ENCODE results near the gene DCAF12. TPM values are rescaled to one million over a fixed set of nuclear protein-coding genes. Genes with fewer than 3 reads are reported as not detected.
A peak's percentile ranks its signal among the peaks of the same experiment; 100 is the strongest.

DCAF12 gene
- total and polyA plus RNA-seq, 7 experiments from 2014 or later = 10.8 to 40.4 (median 22.2) TPM

GRCh38 chr9:34123682-34124081, 2.8 kb downstream of the DCAF12 start:
- H3K9me3 Mint-ChIP-seq = peaks cover 0 to 5% (median 0%) of the 10 kb centered on the region in 11 donors
- Histone ChIP-seq H3K36me3 (ENCODE audit: control insufficient read depth in 2 of 3, insufficient read depth in 3 of 3, low read length in 3 of 3) (peaks cover 0 to 20% (median 0%) of the 10 kb centered on the region in 3 experiments), H3K4me3 (ENCODE audit: low read length) (no peak overlapping the region), H3K27ac (ENCODE audit: low read depth, low read length) (peak overlapping the region; percentile 93), H3K9me3 (ENCODE audit: control insufficient read depth in 2 of 3, low read length in 3 of 3) (no peaks in the 10 kb centered on the region), H3K4me1 (ENCODE audit: control insufficient read depth in 2 of 2, insufficient read depth in 2 of 2, low read length in 2 of 2) (peaks cover 24 to 34% of the 10 kb centered on the region in 2 donors), H3K27me3 (ENCODE audit: control insufficient read depth in 2 of 2, insufficient read depth in 2 of 2, low read length in 2 of 2) (no peaks in the 10 kb centered on the region)
- ChIA-PET CTCF (interaction anchor here (1.2 kb wide), 1 partner anchor 130 kb away, joined by 3 read pairs; no protein-coding TSS in a partner anchor), POLR2A (interaction anchor here (0.6 to 1.9 kb wide), 2 partner anchors 55 to 400 kb away, joined by 3 to 4 read pairs; partner anchors contain the start of gene UBAP1)
- H3K4me1 Mint-ChIP-seq = peaks cover 43 to 68% (median 54%) of the 10 kb centered on the region in 7 donors
- intact Hi-C loops (cut with micrococcal nuclease) = no loop called here
- ATAC-seq = peak; percentile 52
- H3K4me3 Mint-ChIP-seq = peak overlapping the region; percentile 73 to 99 (median 97)
- peak in 2 of 9 donors; percentile 5 to 31 for DNase-seq
- peaks cover 6 to 28% (median 27%) of the 10 kb centered on the region in 5 donors for H3K36me3 Mint-ChIP-seq
- H3K27me3 Mint-ChIP-seq = peaks cover 0 to 2% (median 0%) of the 10 kb centered on the region in 5 donors
- peak overlapping the region; percentile 53 to 98 (median 89) for H3K27ac Mint-ChIP-seq

- H3K4me1 ChIP-seq (ENCODE audit: control insufficient read depth in 2 of 2, insufficient read depth in 2 of 2, low read length in 2 of 2) = peaks cover 24 to 31% of the 10 kb centered on the region in 2 donors
- DNase-seq (no peak), ATAC-seq (no peak)
- H3K9me3 Mint-ChIP-seq = peaks cover 0 to 5% (median 0%) of the 10 kb centered on the region in 11 donors
- H3K27ac Mint-ChIP-seq = peak overlapping the region in 4 of 9 donors; percentile 2 to 43 (median 19)
- H3K36me3 Mint-ChIP-seq = peaks cover 6 to 32% (median 28%) of the 10 kb centered on the region in 5 donors
- H3K4me3 Mint-ChIP-seq = peak overlapping the region in 4 of 10 donors; percentile 2 to 49 (median 20)
- H3K4me3 ChIP-seq (ENCODE audit: low read length) = no peak overlapping the region
- H3K9me3 ChIP-seq (ENCODE audit: control insufficient read depth in 2 of 3, low read length in 3 of 3) = no peaks in the 10 kb centered on the region
- ChIA-PET POLR2A (interaction anchor here (0.6 kb wide), 1 partner anchor 120 kb away, joined by 3 read pairs; no protein-coding TSS in a partner anchor), CTCF (interaction anchor here (0.6 kb wide), 1 partner anchor 47 kb away, joined by 3 read pairs; no protein-coding TSS in a partner anchor)
- intact Hi-C loops (cut with micrococcal nuclease) = no loop called here
- H3K27me3 ChIP-seq (ENCODE audit: control insufficient read depth in 2 of 2, insufficient read depth in 2 of 2, low read length in 2 of 2) = no peaks in the 10 kb centered on the region
- H3K36me3 ChIP-seq (ENCODE audit: control insufficient read depth in 2 of 3, insufficient read depth in 3 of 3, low read length in 3 of 3) = peaks cover 0 to 31% (median 5%) of the 10 kb centered on the region in 3 experiments
- peaks cover 0 to 2% (median 0%) of the 10 kb centered on the region in 5 donors for H3K27me3 Mint-ChIP-seq
- H3K27ac ChIP-seq (ENCODE audit: low read depth, low read length) = no peak overlapping the region
- H3K4me1 Mint-ChIP-seq = peaks cover 40 to 64% (median 50%) of the 10 kb centered on the region in 7 donors
Measured at GRCh38 chr9:34121996-34122395, 4.5 kb downstream of the DCAF12 start.

DNA sequence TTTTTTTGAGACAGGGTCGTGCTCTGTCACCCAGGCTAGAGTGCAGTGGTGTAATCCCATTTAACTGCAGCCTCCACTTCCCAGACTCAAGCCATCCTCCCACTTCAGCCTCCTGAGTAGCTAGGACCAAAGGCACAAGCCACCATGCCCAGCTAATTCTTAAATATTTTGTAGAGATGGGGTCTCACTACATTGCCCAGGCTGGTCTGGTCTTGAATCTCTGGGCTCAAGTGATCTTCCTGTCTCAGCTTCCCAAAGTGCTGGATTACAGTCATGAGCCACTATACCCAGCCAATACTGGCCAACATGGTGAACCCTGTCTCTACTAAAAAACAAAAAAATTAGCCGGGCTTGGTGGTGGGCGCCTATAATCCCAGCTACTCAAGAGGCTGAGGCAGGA, 6.8 kb downstream of the DCAF12 start:
- Histone ChIP-seq H3K4me1 (ENCODE audit: control insufficient read depth in 2 of 2, insufficient read depth in 2 of 2, low read length in 2 of 2) (peaks cover 18 to 21% of the 10 kb centered on the region in 2 donors), H3K27ac (ENCODE audit: low read depth, low read length) (no peak overlapping the region), H3K4me3 (ENCODE audit: low read length) (no peak overlapping the region), H3K27me3 (ENCODE audit: control insufficient read depth in 2 of 2, insufficient read depth in 2 of 2, low read length in 2 of 2) (no peaks in the 10 kb centered on the region), H3K9me3 (ENCODE audit: control insufficient read depth in 2 of 3, low read length in 3 of 3) (no peaks in the 10 kb centered on the region), H3K36me3 (ENCODE audit: control insufficient read depth in 2 of 3, insufficient read depth in 3 of 3, low read length in 3 of 3) (peaks cover 0 to 35% (median 5%) of the 10 kb centered on the region in 3 experiments)
- Mint-ChIP-seq H3K9me3 (no peaks in the 10 kb centered on the region), H3K27me3 (no peaks in the 10 kb centered on the region), H3K4me1 (peaks cover 33 to 51% (median 45%) of the 10 kb centered on the region in 7 donors), H3K36me3 (peaks cover 6 to 36% (median 30%) of the 10 kb centered on the region in 5 donors), H3K4me3 (peak overlapping the region in 1 of 10 donors; percentile 10), H3K27ac (no peak overlapping the region)
- CTCF ChIA-PET = interaction anchor here (0.6 kb wide), 1 partner anchor 35 kb away, joined by 3 read pairs; no protein-coding TSS in a partner anchor
- DNase-seq = no peak
- POLR2A ChIA-PET = interaction anchor here (0.6 to 0.7 kb wide), 2 partner anchors 54 to 124 kb away, joined by 3 read pairs; no protein-coding TSS in a partner anchor
- intact Hi-C loops (cut with micrococcal nuclease) = no loop called here
- no peak for ATAC-seq

DNA sequence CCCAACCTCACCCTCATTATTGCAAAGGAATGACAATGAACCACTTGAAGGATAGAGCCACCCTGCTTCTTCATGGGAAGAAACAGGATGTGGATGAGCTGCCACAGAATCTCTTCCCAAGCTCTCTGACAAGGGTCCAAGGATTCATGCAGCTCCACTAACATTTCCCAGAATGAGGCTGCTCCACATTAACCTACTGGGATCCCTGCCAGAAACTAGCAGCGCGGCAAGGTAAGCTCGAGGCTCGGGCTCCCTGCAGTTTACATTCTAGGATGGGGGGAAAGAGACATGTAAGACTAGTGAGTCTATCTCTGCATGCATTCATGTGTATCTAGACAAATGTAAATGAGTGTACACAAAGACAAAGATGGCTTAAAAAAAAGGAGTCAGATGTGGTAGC, 12.1 kb downstream of the DCAF12 start:
- Mint-ChIP-seq H3K9me3 (no peaks in the 10 kb centered on the region), H3K4me3 (no peak overlapping the region), H3K27me3 (no peaks in the 10 kb centered on the region), H3K4me1 (peaks cover 4 to 29% (median 17%) of the 10 kb centered on the region in 7 donors), H3K36me3 (peaks cover 0 to 27% (median 9%) of the 10 kb centered on the region in 5 donors), H3K27ac (peak overlapping the region in 4 of 9 donors; percentile 8 to 45 (median 16))
- DNase-seq (no peak), ATAC-seq (no peak)
- Histone ChIP-seq H3K27ac (ENCODE audit: low read depth, low read length) (no peak overlapping the region), H3K27me3 (ENCODE audit: control insufficient read depth in 2 of 2, insufficient read depth in 2 of 2, low read length in 2 of 2) (no peaks in the 10 kb centered on the region), H3K4me3 (ENCODE audit: low read length) (no peak overlapping the region), H3K36me3 (ENCODE audit: control insufficient read depth in 2 of 3, insufficient read depth in 3 of 3, low read length in 3 of 3) (peaks cover 0 to 32% (median 8%) of the 10 kb centered on the region in 3 experiments), H3K9me3 (ENCODE audit: control insufficient read depth in 2 of 3, low read length in 3 of 3) (no peaks in the 10 kb centered on the region), H3K4me1 (ENCODE audit: control insufficient read depth in 2 of 2, insufficient read depth in 2 of 2, low read length in 2 of 2) (no peaks in the 10 kb centered on the region)
- intact Hi-C loops (cut with micrococcal nuclease) = no loop called here
- CTCF ChIA-PET = no interaction called here
- POLR2A ChIA-PET = no interaction called here

DNA sequence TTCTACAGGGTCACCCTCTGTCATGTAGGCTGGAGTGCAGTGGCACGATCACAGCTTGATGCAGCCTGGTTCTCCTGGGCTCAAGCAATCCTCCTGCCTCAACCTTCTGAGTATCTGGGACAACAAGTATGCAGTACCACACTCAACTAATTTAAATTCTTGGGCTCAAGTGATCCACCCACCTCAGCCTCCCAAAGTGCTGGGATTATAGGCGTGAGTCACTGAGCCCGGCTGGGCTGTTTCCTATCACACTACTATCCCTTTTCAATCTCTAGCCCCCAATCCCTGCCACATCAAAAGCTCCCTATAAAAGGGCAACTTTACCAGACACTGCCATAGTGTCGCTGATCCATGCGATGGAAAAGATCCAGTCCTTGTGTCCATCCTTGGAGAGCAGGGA, 20.4 kb downstream of the DCAF12 start:
- H3K36me3 ChIP-seq (ENCODE audit: control insufficient read depth in 2 of 3, insufficient read depth in 3 of 3, low read length in 3 of 3) = peaks cover 8 to 75% (median 16%) of the 10 kb centered on the region in 3 experiments
- intact Hi-C loops (cut with micrococcal nuclease) = no loop called here
- CTCF ChIA-PET = no interaction called here
- peaks cover 0 to 13% (median 9%) of the 10 kb centered on the region in 7 donors for H3K4me1 Mint-ChIP-seq
- no peak overlapping the region for H3K27ac ChIP-seq (ENCODE audit: low read depth, low read length)
- H3K36me3 Mint-ChIP-seq = peaks cover 6 to 29% (median 15%) of the 10 kb centered on the region in 5 donors
- POLR2A ChIA-PET = no interaction called here
- H3K27ac Mint-ChIP-seq = no peak overlapping the region
- H3K27me3 ChIP-seq (ENCODE audit: control insufficient read depth in 2 of 2, insufficient read depth in 2 of 2, low read length in 2 of 2) = no peaks in the 10 kb centered on the region
- H3K9me3 ChIP-seq (ENCODE audit: control insufficient read depth in 2 of 3, low read length in 3 of 3) = no peaks in the 10 kb centered on the region
- H3K4me3 Mint-ChIP-seq = no peak overlapping the region
- no peaks in the 10 kb centered on the region for H3K4me1 ChIP-seq (ENCODE audit: control insufficient read depth in 2 of 2, insufficient read depth in 2 of 2, low read length in 2 of 2)
- DNase-seq (no peak), ATAC-seq (no peak)
- no peaks in the 10 kb centered on the region for H3K27me3 Mint-ChIP-seq
- no peaks in the 10 kb centered on the region for H3K9me3 Mint-ChIP-seq
- no peak overlapping the region for H3K4me3 ChIP-seq (ENCODE audit: low read length)

GRCh38 chr9:34102796-34103195, 23.7 kb downstream of the DCAF12 start:
- no peak overlapping the region for H3K4me3 Mint-ChIP-seq
- no peaks in the 10 kb centered on the region for H3K27me3 Mint-ChIP-seq
- Histone ChIP-seq H3K36me3 (ENCODE audit: control insufficient read depth in 2 of 3, insufficient read depth in 3 of 3, low read length in 3 of 3) (peaks cover 0 to 88% (median 23%) of the 10 kb centered on the region in 3 experiments), H3K4me3 (ENCODE audit: low read length) (no peak overlapping the region), H3K27ac (ENCODE audit: low read depth, low read length) (no peak overlapping the region), H3K9me3 (ENCODE audit: control insufficient read depth in 2 of 3, low read length in 3 of 3) (no peaks in the 10 kb centered on the region), H3K4me1 (ENCODE audit: control insufficient read depth in 2 of 2, insufficient read depth in 2 of 2, low read length in 2 of 2) (no peaks in the 10 kb centered on the region), H3K27me3 (ENCODE audit: control insufficient read depth in 2 of 2, insufficient read depth in 2 of 2, low read length in 2 of 2) (no peaks in the 10 kb centered on the region)
- peaks cover 0 to 4% (median 0%) of the 10 kb centered on the region in 7 donors for H3K4me1 Mint-ChIP-seq
- DNase-seq = no peak
- no peak overlapping the region for H3K27ac Mint-ChIP-seq
- CTCF ChIA-PET = no interaction called here
- intact Hi-C loops (cut with micrococcal nuclease) = no loop called here
- no peak for ATAC-seq
- H3K9me3 Mint-ChIP-seq = no peaks in the 10 kb centered on the region
- H3K36me3 Mint-ChIP-seq = peaks cover 6 to 30% (median 12%) of the 10 kb centered on the region in 5 donors
- POLR2A ChIA-PET = no interaction called here

Data from naive thymus-derived CD4-positive, alpha-beta T cell (primary cell).